ENCODE data around the gene STAG3. TPM values are rescaled to one million over a fixed set of nuclear protein-coding genes. Genes with fewer than 3 reads are reported as not detected.

STAG3 gene
- total and polyA plus RNA-seq, 2 of the 8 experiments (the other 6 are each of a cell fraction or from before 2014, with no cell fraction given), result 1.3 to 3.3 TPM

GRCh38 chr7:100220586-100221230 lies 43.0 kb downstream of the STAG3 start:
- H2AK5ac ChIP-seq (ENCODE audit: low read depth, low read length), result no peak overlapping the region
- no peak overlapping the region for H3K18ac ChIP-seq (ENCODE audit: extremely low read depth, low read length)
- H3K4ac ChIP-seq (replicated peaks; ENCODE audit: insufficient read length, low read depth, low read length), result no peak overlapping the region
- peaks cover 0 to 6% (median 0%) of the 10 kb centered on the region in 4 experiments; a peak in 2 of 8 replicates for H3K36me3 ChIP-seq (ENCODE audit: control insufficient read depth in 2 of 4, insufficient read depth in 4 of 4, low read length in 3 of 4)
- no peaks in the 10 kb centered on the region for H3K4me1 ChIP-seq (replicated peaks in 1 of 4; ENCODE audit: control insufficient read depth in 3 of 4, insufficient read depth in 4 of 4, low read length in 3 of 4)
- H4K20me1 ChIP-seq (replicated peaks in 1 of 2; ENCODE audit: control insufficient read depth in 1 of 2, insufficient read depth in 2 of 2, low read length in 2 of 2), result no peaks in the 10 kb centered on the region
- H2AFZ ChIP-seq (ENCODE audit: low read length), result no peak overlapping the region
- no peaks in the 10 kb centered on the region; a peak in 2 of 7 replicates for H3K27me3 ChIP-seq (replicated peaks in 1 of 4; ENCODE audit: control insufficient read depth in 3 of 4, extremely low read depth in 1 of 4, insufficient read depth in 3 of 4, low read length in 3 of 4)
- no peak overlapping the region for H3K14ac ChIP-seq (ENCODE audit: insufficient read length)
- H3K9me3 ChIP-seq (ENCODE audit: insufficient read depth in 2 of 2, low read depth in 1 of 2, low read length in 1 of 2), result no peaks in the 10 kb centered on the region
- ChIA-PET CTCF (ENCODE audit: partially characterized antibody) (interaction anchor here (1.4 to 5.1 kb wide), 4 partner anchors 38 to 88 kb away, joined by 3 to 47 read pairs (median 6); no protein-coding TSS in a partner anchor), POLR2A (ENCODE audit: partially characterized antibody) (interaction anchor here (0.6 to 1.2 kb wide), 2 partner anchors 10 to 118 kb away, joined by 3 read pairs; no protein-coding TSS in a partner anchor)
- no peak overlapping the region for H4K91ac ChIP-seq (replicated peaks; ENCODE audit: insufficient read length, low read length)
- H3K56ac ChIP-seq (replicated peaks; ENCODE audit: insufficient read length, low read depth, low read length), result no peak overlapping the region
- no peak overlapping the region for H2BK5ac ChIP-seq (ENCODE audit: low read depth, low read length)
- 91% methylated on average over 21 of the region's 22 CpGs; no CpG with 5 or more reads in 1 of the 2 experiments for WGBS, 2 experiments (ENCODE audit: extremely low coverage in 1 of 2, insufficient coverage in 1 of 2, insufficient read length in 1 of 2, insufficient replicate concordance in 2 of 2, low coverage in 1 of 2, low lambda C conversion rate in 2 of 2, missing lambda C conversion rate in 1 of 2)
- no peak overlapping the region for H2BK15ac ChIP-seq (ENCODE audit: low read length)
- H3K79me2 ChIP-seq (ENCODE audit: control insufficient read depth in 1 of 2, insufficient read depth in 2 of 2, low read length in 2 of 2), result no peaks in the 10 kb centered on the region
- no peak overlapping the region for H3K23ac ChIP-seq (ENCODE audit: insufficient read length)
- no peak overlapping the region for H4K8ac ChIP-seq (ENCODE audit: extremely low read depth, insufficient read depth, low read length)
- no peak overlapping the region for H3K9ac ChIP-seq (replicated peaks in 1 of 4; ENCODE audit: extremely low read depth in 1 of 4, low read depth in 3 of 4, low read length in 3 of 4)
- DNase-seq (ENCODE audit: low read depth in 1 of 2, low spot score in 2 of 2), result no peak
- no peak overlapping the region for H3K27ac ChIP-seq (ENCODE audit: low read depth, low read length)
- H3K23me2 ChIP-seq (ENCODE audit: low read depth, low read length), result no peaks in the 10 kb centered on the region
- H3K4me2 ChIP-seq (ENCODE audit: insufficient read depth in 1 of 2, low read depth in 2 of 2, low read length in 2 of 2), result no peak overlapping the region
- H2BK20ac ChIP-seq (ENCODE audit: low read length), result no peak overlapping the region
- no peak overlapping the region for H4K5ac ChIP-seq (ENCODE audit: insufficient read length, low read depth, low read length)
- H2BK12ac ChIP-seq (ENCODE audit: low read depth, low read length), result no peak overlapping the region
- H3K79me1 ChIP-seq (ENCODE audit: low read depth, low read length), result no peaks in the 10 kb centered on the region
- no peak overlapping the region for H2BK120ac ChIP-seq (replicated peaks; ENCODE audit: low read depth, low read length)
- no peak overlapping the region for H3K4me3 ChIP-seq (ENCODE audit: extremely low read depth in 1 of 4, insufficient read depth in 2 of 4, low read depth in 3 of 4, low read length in 4 of 4)
- FAIRE-seq, result no peak
- no peak for TF ChIP-seq YY1 (IDR thresholded peaks at IDR 0.05; ENCODE audit: low read depth, low read length)
- TF ChIP-seq CHD2 (IDR thresholded peaks at IDR 0.05; ENCODE audit: low read length), result no peak
- no peak for TF ChIP-seq RAD21 (IDR thresholded peaks at IDR 0.05 in 1 of 2, conservative IDR thresholded peaks at IDR 0.05 in 1 of 2; ENCODE audit: low read depth in 2 of 2, low read length in 2 of 2)
- TF ChIP-seq SP2 (IDR thresholded peaks at IDR 0.05; ENCODE audit: low read length), result no peak
- TF ChIP-seq USF2 (IDR thresholded peaks at IDR 0.05; ENCODE audit: low read length), result no peak
- TF ChIP-seq RXRA (IDR thresholded peaks at IDR 0.05; ENCODE audit: insufficient read depth, low read depth, low read length), result no peak

All from H1 (cell line).